HepG2 (cell line): ENCODE measurements around the gene MIS18BP1. TPM values are rescaled to one million over a fixed set of nuclear protein-coding genes. Genes with fewer than 3 reads are reported as not detected.

ENCODE experiments used
- ATAC-seq: fragments of 200-7000 bp; cut with Tn5 transposase; 3 replicates; pipeline ENCODE4 v1.9.1; 2020; ENCODE audit warnings: mild to moderate bottlenecking, moderate library complexity
- BruUV-seq: library from RNA; stranded (reverse); fragments of 400-500 nt; replicated peaks from 2 replicates; lab custom pipeline; 2021; lab: Mats Ljungman, UMichigan
- CTCF ChIA-PET: fragments of 300-600 bp; formaldehyde crosslinking; extraction: SDS; loops from one replicate; lab custom pipeline; 2021; ENCODE audit warnings: low total read pairs, inconsistent platforms, low intra/inter-chr PET ratio; lab: Yijun Ruan, JAX
- POLR2A ChIA-PET: fragments of 350-600 bp; sonication (Branson Sonifier 250); formaldehyde crosslinking; loops from one replicate; lab custom pipeline; 2020; ENCODE audit warnings: antibody characterized with exemption, inconsistent platforms; lab: Yijun Ruan, JAX
- DNase-seq: peaks from one replicate; pipeline ENCODE4 v3.0.0-alpha.2; 2015; ENCODE audit warnings: low spot score
- FAIRE-seq: peaks from 3 replicates; lab custom pipeline; 2011; peaks lifted over from hg19 to GRCh38; lab: Jason Lieb, UNC
- H2AFZ ChIP-seq: one replicate; pipeline ENCODE4 v1.6.1; 2011; ENCODE audit warnings: low read length, inconsistent platforms
- H3K27ac ChIP-seq: fragments of 300-600 bp; 3 replicates; pipeline ENCODE4 v1.8.0; 2011; ENCODE audit warnings: mixed run types, mild to moderate bottlenecking, mixed read lengths, low read length, inconsistent platforms; ENCODE audit not compliant: insufficient read depth; ENCODE audit errors: extremely low read length
- H3K27me3 ChIP-seq, 2 experiments: fragments of 200-600 bp in 1 of 2; 2 replicates in 1 of 2; 3 replicates in 1 of 2; pipeline versions ENCODE4 v1.6.0 to v1.8.0; 2011; ENCODE audit warnings: low read length in 2 of 2, mild to moderate bottlenecking in 2 of 2, moderate library complexity in 2 of 2, inconsistent platforms in 1 of 2; ENCODE audit not compliant: insufficient read depth in 2 of 2, control insufficient read depth in 1 of 2
- H3K36me3 ChIP-seq, 2 experiments: fragments of 200-600 bp in 1 of 2; replicated peaks in 1 of 2; 2 replicates in 1 of 2; 3 replicates in 1 of 2; pipeline versions ENCODE4 v1.5.1 to v1.8.0; 2011; ENCODE audit warnings: low read length in 2 of 2, inconsistent platforms in 1 of 2; ENCODE audit not compliant: insufficient read depth in 2 of 2, control insufficient read depth in 1 of 2
- H3K4me1 ChIP-seq: 2 replicates; pipeline ENCODE4 v1.5.1; 2012; ENCODE audit warnings: low read length, inconsistent platforms; ENCODE audit not compliant: insufficient read depth
- H3K4me2 ChIP-seq: 2 replicates; pipeline ENCODE4 v1.6.0; 2011; ENCODE audit warnings: low read depth, low read length, inconsistent platforms
- H3K4me3 ChIP-seq, 3 experiments: fragments of 200-600 bp in 1 of 3; sonication (generic), shearing (Covaris generic) in 1 of 3; replicated peaks in 1 of 3; 2 replicates each; pipeline ENCODE4 v1.5.1; 2011 to 2016; ENCODE audit warnings: low read length in 3 of 3, inconsistent platforms in 2 of 3, low read depth in 2 of 3, mild to moderate bottlenecking in 2 of 3, control low read depth in 1 of 3, mixed read lengths in 1 of 3; ENCODE audit not compliant: insufficient read depth in 1 of 3
- H3K79me2 ChIP-seq: one replicate; pipeline ENCODE4 v1.6.1; 2011; ENCODE audit warnings: low read length, inconsistent platforms; ENCODE audit not compliant: insufficient read depth
- H3K9ac ChIP-seq: 2 replicates; pipeline ENCODE4 v1.6.0; 2011; ENCODE audit warnings: mild to moderate bottlenecking, low read depth, low read length, inconsistent platforms; ENCODE audit not compliant: insufficient read depth
- H3K9me3 ChIP-seq: 2 replicates; pipeline ENCODE4 v1.5.1; 2012; ENCODE audit warnings: mild to moderate bottlenecking, low read length
- H4K20me1 ChIP-seq: 2 replicates; pipeline ENCODE4 v1.6.0; 2011; ENCODE audit warnings: inconsistent platforms, mild to moderate bottlenecking, low read length, moderate library complexity; ENCODE audit not compliant: insufficient read depth
- CC2D1A ChIP-seq: sonication (generic); formaldehyde crosslinking; IDR thresholded peaks from 2 replicates; pipeline ENCODE4 v1.8.1; 2023; ENCODE audit warnings: mild to moderate bottlenecking, missing genetic modification reagents
- ELF4 ChIP-seq: sonication (generic); formaldehyde crosslinking; IDR thresholded peaks from 2 replicates; pipeline ENCODE4 v1.5.0; 2020; ENCODE audit warnings: missing genetic modification reagents, mild to moderate bottlenecking, moderate library complexity, borderline replicate concordance
- HCFC1 ChIP-seq: fragments of 150-350 bp; IDR thresholded peaks from 2 replicates; pipeline ENCODE4 v1.6.1; 2014; ENCODE audit warnings: low read depth, low read length
- ISL2 ChIP-seq: sonication (generic); formaldehyde crosslinking; IDR thresholded peaks from 2 replicates; pipeline ENCODE4 v1.5.0; 2020; ENCODE audit warnings: missing genetic modification reagents
- MIXL1 ChIP-seq: IDR thresholded peaks from 2 replicates; pipeline ENCODE4 v1.6.1; 2016
- NFKBIZ ChIP-seq: IDR thresholded peaks from 2 replicates; pipeline ENCODE4 v1.6.1; 2018; ENCODE audit warnings: missing genetic modification reagents, missing compliant biosample characterization
- SAFB2 ChIP-seq: sonication (generic); formaldehyde crosslinking; IDR thresholded peaks from 2 replicates; pipeline ENCODE4 v1.5.1; 2020; ENCODE audit warnings: missing genetic modification reagents, low read depth, mild to moderate bottlenecking, borderline replicate concordance
- TOPORS ChIP-seq: sonication (generic); formaldehyde crosslinking; IDR thresholded peaks from 2 replicates; pipeline ENCODE4 v1.8.0; 2023; ENCODE audit warnings: mild to moderate bottlenecking, missing genetic modification reagents
- ZNF180 ChIP-seq: sonication (generic); formaldehyde crosslinking; IDR thresholded peaks from 2 replicates; pipeline ENCODE4 v1.4.0; 2020; ENCODE audit warnings: low read depth, missing genetic modification reagents, borderline replicate concordance
- ZNF432 ChIP-seq: sonication (generic); formaldehyde crosslinking; IDR thresholded peaks from 2 replicates; pipeline ENCODE4 v1.5.0; 2020; ENCODE audit warnings: missing genetic modification reagents, mild to moderate bottlenecking, borderline replicate concordance
- ZNF598 ChIP-seq: sonication (generic); formaldehyde crosslinking; IDR thresholded peaks from 2 replicates; pipeline ENCODE4 v1.5.1; 2020; ENCODE audit warnings: mild to moderate bottlenecking, missing genetic modification reagents, borderline replicate concordance
- ZSCAN25 ChIP-seq: sonication (generic); formaldehyde crosslinking; IDR thresholded peaks from 2 replicates; pipeline ENCODE4 v1.8.0; 2022; ENCODE audit warnings: mild to moderate bottlenecking, missing genetic modification reagents
- WGBS: methylation state at CpG from one replicate; pipeline ENCODE4 v1.1.6; 2017; ENCODE audit warnings: low lambda C conversion rate; 5-methylcytosine and 5-hydroxymethylcytosine counted together
- in situ Hi-C: cut with HindIII; loops from 2 replicates; pipeline ENCODE4 v1.10.0; 2017; ENCODE audit warnings: low pct_unique_long_range_greater_than_20kb; ENCODE audit not compliant: extremely low pct_ligation_motif_present
- intact Hi-C: fragments of 100-400 bp; cut with micrococcal nuclease; formaldehyde crosslinking; loops from one replicate; pipeline ENCODE4 v1.10.0; 2022; ENCODE audit not compliant: unreplicated experiment
- polyA plus RNA-seq, 8 experiments: library from polyadenylated mRNA; depleted of rRNA in 3 of 8; stranded (reverse) in 7 of 8; unstranded in 1 of 8; fragments of >200 nt; fragmentation: Illumina TruSeq in 4 of 8; extraction: Trizol in 4 of 8; gene quantifications; 2 replicates each; pipeline versions ENCODE4 v1.2.1 to v1.2.3, GENCODE V29; 2011 to 2016; ENCODE audit warnings: low read depth in 4 of 8, missing spikeins in 1 of 8, mixed read lengths in 1 of 8; ENCODE audit not compliant: insufficient read depth in 1 of 8
- total RNA-seq, 5 experiments: library from RNA; depleted of rRNA; stranded (reverse); fragments of >200 nt; fragmentation: Illumina TruSeq; extraction: Trizol; gene quantifications; 2 replicates each; pipeline ENCODE4 v1.2.3, GENCODE V29; 2016; ENCODE audit warnings: low read depth in 1 of 5
- TF ChIP-seq, protein P1 (sequence below): sonication (generic); formaldehyde crosslinking; IDR thresholded peaks from 2 replicates; pipeline ENCODE4 v1.5.0; 2020; ENCODE audit warnings: missing genetic modification reagents
- TF ChIP-seq, protein P2 (sequence below): sonication (generic); formaldehyde crosslinking; IDR thresholded peaks from 2 replicates; pipeline ENCODE4 v1.5.0; 2020; ENCODE audit warnings: mild to moderate bottlenecking, missing genetic modification reagents
- TF ChIP-seq, protein P3 (sequence below): sonication (generic); formaldehyde crosslinking; IDR thresholded peaks from 2 replicates; pipeline ENCODE4 v1.4.0; 2020; ENCODE audit warnings: missing genetic modification reagents, mild to moderate bottlenecking, borderline replicate concordance

MIS18BP1 gene
- total and polyA plus RNA-seq, 2 of the 13 experiments (the other 11 are each of a cell fraction or from before 2014, with no cell fraction given) = 9.5 to 36.4 TPM

DNA sequence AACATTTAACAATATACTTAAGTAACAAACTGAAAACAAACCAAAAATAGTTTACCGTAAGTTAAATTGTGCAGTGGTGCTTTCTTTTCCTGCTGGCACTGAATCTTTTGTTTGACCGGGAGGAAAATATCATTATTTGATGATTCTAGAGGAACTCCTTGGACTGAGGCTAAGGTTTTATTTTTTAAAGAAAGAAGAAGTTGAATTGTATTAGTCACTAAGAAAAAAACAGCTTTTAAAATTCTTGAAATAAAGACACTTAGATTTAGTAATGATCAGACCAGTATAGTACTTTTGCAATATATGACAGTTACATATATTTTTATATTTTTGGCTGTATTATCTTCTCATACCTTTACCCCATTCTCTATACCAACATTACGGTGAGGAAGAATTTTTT, 10.3 kb downstream of the MIS18BP1 start (continued):
- no peak for TF ChIP-seq ZNF598
- TF ChIP-seq, all 625 proteins: peak for 0

DNA sequence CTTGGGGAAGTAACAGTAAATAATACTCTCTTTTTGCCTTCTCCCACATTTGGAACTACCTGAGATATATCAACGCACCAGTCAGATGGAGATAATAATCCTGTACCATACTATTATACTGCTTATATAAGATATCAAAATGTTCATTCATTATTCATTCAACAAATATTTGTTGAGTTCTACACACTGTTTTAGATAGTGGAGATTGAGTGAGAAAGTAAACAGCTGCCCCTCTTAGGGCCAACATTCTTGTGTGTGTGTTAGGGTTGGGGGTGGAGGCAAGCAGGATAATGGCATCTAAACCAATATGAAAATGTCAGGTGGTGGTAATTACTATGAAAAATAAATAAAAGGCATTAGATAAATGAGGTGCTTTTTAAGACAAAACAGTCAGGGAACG, 14.0 kb downstream of the MIS18BP1 start:
- H3K79me2 ChIP-seq = peaks cover 19% of the 10 kb centered on the region
- H3K9ac ChIP-seq = no peak overlapping the region
- FAIRE-seq (no peak), DNase-seq (no peak), ATAC-seq (no peak)
- ChIA-PET CTCF (no interaction called here), POLR2A (no interaction called here)
- no peak overlapping the region for H2AFZ ChIP-seq
- no peaks in the 10 kb centered on the region for H4K20me1 ChIP-seq
- intact Hi-C loops = no loop called here
- BruUV-seq = no TSS peak
- H3K9me3 ChIP-seq = no peaks in the 10 kb centered on the region
- WGBS = 96% methylated on average over 2 of the region's 2 CpGs
- no peak overlapping the region for H3K27ac ChIP-seq
- no peak overlapping the region for H3K4me2 ChIP-seq
- no peaks in the 10 kb centered on the region for H3K4me1 ChIP-seq
- no peak overlapping the region for H3K4me3 ChIP-seq
- in situ Hi-C loops = no loop called here
- peaks cover 6 to 50% of the 10 kb centered on the region in 2 experiments for H3K36me3 ChIP-seq
- H3K27me3 ChIP-seq = no peaks in the 10 kb centered on the region
- no peak for TF ChIP-seq TOPORS (CRISPR knock-in tag)
- TF ChIP-seq ISL2 = no peak
- TF ChIP-seq MIXL1 (CRISPR knock-in tag) = no peak
- TF ChIP-seq, protein P1, sequence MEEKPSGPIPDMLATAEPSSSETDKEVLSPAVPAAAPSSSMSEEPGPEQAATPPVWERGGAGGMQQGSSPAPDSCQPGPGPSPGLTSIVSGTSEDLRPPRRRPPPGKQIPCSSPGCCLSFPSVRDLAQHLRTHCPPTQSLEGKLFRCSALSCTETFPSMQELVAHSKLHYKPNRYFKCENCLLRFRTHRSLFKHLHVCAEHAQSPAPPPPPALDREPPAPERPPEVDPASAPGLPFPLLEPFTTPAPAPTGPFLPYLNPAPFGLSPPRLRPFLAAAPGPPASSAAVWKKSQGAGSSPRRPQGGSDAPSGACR (CRISPR knock-in tag) = no peak
- no peak for TF ChIP-seq ELF4 (CRISPR knock-in tag)
- TF ChIP-seq HCFC1 = no peak
- TF ChIP-seq, protein P2, sequence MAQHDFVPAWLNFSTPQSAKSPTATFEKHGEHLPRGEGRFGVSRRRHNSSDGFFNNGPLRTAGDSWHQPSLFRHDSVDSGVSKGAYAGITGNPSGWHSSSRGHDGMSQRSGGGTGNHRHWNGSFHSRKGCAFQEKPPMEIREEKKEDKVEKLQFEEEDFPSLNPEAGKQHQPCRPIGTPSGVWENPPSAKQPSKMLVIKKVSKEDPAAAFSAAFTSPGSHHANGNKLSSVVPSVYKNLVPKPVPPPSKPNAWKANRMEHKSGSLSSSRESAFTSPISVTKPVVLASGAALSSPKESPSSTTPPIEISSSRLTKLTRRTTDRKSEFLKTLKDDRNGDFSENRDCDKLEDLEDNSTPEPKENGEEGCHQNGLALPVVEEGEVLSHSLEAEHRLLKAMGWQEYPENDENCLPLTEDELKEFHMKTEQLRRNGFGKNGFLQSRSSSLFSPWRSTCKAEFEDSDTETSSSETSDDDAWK (CRISPR knock-in tag) = no peak
- TF ChIP-seq NFKBIZ = no peak
- TF ChIP-seq ZNF180 (CRISPR knock-in tag) = no peak
- TF ChIP-seq ZSCAN25 (CRISPR knock-in tag) = no peak
- TF ChIP-seq CC2D1A (CRISPR knock-in tag) = no peak
- TF ChIP-seq ZNF432 (CRISPR knock-in tag) = no peak
- TF ChIP-seq, protein P3, sequence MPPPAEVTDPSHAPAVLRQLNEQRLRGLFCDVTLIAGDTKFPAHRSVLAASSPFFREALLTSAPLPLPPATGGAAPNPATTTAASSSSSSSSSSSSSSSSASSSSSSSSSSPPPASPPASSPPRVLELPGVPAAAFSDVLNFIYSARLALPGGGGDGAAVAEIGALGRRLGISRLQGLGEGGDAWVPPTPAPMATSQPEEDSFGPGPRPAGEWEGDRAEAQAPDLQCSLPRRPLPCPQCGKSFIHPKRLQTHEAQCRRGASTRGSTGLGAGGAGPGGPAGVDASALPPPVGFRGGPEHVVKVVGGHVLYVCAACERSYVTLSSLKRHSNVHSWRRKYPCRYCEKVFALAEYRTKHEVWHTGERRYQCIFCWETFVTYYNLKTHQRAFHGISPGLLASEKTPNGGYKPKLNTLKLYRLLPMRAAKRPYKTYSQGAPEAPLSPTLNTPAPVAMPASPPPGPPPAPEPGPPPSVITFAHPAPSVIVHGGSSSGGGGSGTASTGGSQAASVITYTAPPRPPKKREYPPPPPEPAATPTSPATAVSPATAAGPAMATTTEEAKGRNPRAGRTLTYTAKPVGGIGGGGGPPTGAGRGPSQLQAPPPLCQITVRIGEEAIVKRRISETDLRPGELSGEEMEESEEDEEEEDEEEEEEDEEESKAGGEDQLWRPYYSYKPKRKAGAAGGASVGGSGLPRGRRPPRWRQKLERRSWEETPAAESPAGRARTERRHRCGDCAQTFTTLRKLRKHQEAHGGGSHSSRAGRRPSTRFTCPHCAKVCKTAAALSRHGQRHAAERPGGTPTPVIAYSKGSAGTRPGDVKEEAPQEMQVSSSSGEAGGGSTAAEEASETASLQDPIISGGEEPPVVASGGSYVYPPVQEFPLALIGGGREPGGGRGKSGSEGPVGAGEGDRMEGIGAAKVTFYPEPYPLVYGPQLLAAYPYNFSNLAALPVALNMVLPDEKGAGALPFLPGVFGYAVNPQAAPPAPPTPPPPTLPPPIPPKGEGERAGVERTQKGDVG (CRISPR knock-in tag) = no peak
- TF ChIP-seq SAFB2 = no peak
- TF ChIP-seq, all 625 proteins: peak for 0
